ENCODE data around the gene S1PR1.

S1PR1 gene

GRCh38 chr1:101242324-101243050 is 5.7 kb downstream of the S1PR1 start:
- no peak overlapping the region for H3K4me3 ChIP-seq (ENCODE audit: low read depth, low read length)
- no peak for TF ChIP-seq CTCF (IDR thresholded peaks at IDR 0.05; ENCODE audit: borderline replicate concordance, insufficient read depth, low read depth, low read length)

GRCh38 chr1:101243751-101244150 is 6.9 kb downstream of the S1PR1 start:
- H3K4me3 ChIP-seq (ENCODE audit: low read depth, low read length) = no peak overlapping the region
- TF ChIP-seq CTCF (IDR thresholded peaks at IDR 0.05; ENCODE audit: borderline replicate concordance, insufficient read depth, low read depth, low read length) = no peak

- TF ChIP-seq CTCF (IDR thresholded peaks at IDR 0.05; ENCODE audit: borderline replicate concordance, insufficient read depth, low read depth, low read length) = no peak
- no peak overlapping the region for H3K4me3 ChIP-seq (ENCODE audit: low read depth, low read length)
Observed at GRCh38 chr1:101244842-101245241, 8.0 kb downstream of the S1PR1 start.

GRCh38 chr1:101245246-101245927 is 8.6 kb downstream of the S1PR1 start:
- no peak for TF ChIP-seq CTCF (IDR thresholded peaks at IDR 0.05; ENCODE audit: borderline replicate concordance, insufficient read depth, low read depth, low read length)
- no peak overlapping the region for H3K4me3 ChIP-seq (ENCODE audit: low read depth, low read length)

GRCh38 chr1:101247404-101248287 is 10.8 kb downstream of the S1PR1 start:
- H3K4me3 ChIP-seq (ENCODE audit: low read depth, low read length) = peak overlapping the region; percentile 23
- no peak for TF ChIP-seq CTCF (IDR thresholded peaks at IDR 0.05; ENCODE audit: borderline replicate concordance, insufficient read depth, low read depth, low read length)

- no peak for TF ChIP-seq CTCF (IDR thresholded peaks at IDR 0.05; ENCODE audit: borderline replicate concordance, insufficient read depth, low read depth, low read length)
- H3K4me3 ChIP-seq (ENCODE audit: low read depth, low read length) = no peak overlapping the region
Observed at GRCh38 chr1:101250222-101250621, 13.4 kb downstream of the S1PR1 start.
